Liver (tissue), 9 donors: Measurements from ENCODE around the gene ACP5. TPM values are rescaled to one million over a fixed set of nuclear protein-coding genes. Genes with fewer than 3 reads are reported as not detected.

ENCODE experiments used
- DNase-seq: peaks from one replicate; pipeline ENCODE4 v3.0.0-alpha.2; 2017; ENCODE audit warnings: low spot score
- H3K27ac ChIP-seq, 2 donors: one replicate each; pipeline ENCODE4 v1.7.0; 2013; ENCODE audit warnings: inconsistent platforms in 2 of 2, low read length in 2 of 2, control low read depth in 1 of 2, low read depth in 1 of 2, mild to moderate bottlenecking in 1 of 2
- H3K27me3 ChIP-seq, 4 donors: one replicate each; pipeline versions ENCODE4 v1.6.1 to v1.7.0; 2013; ENCODE audit warnings: low read length in 3 of 4, inconsistent platforms in 1 of 4, mild to moderate bottlenecking in 1 of 4, moderate library complexity in 1 of 4; ENCODE audit not compliant: control insufficient read depth in 4 of 4, insufficient read depth in 4 of 4
- H3K36me3 ChIP-seq, 4 donors: one replicate each; pipeline versions ENCODE4 v1.6.1 to v1.7.0; 2013; ENCODE audit warnings: low read length in 3 of 4, mild to moderate bottlenecking in 3 of 4, low read depth in 1 of 4, moderate library complexity in 1 of 4; ENCODE audit not compliant: control insufficient read depth in 4 of 4, insufficient read depth in 3 of 4
- H3K4me1 ChIP-seq, 4 donors: one replicate each; pipeline versions ENCODE4 v1.6.1 to v1.7.0; 2013; ENCODE audit warnings: low read length in 3 of 4, mild to moderate bottlenecking in 3 of 4, moderate library complexity in 1 of 4; ENCODE audit not compliant: control insufficient read depth in 4 of 4, insufficient read depth in 4 of 4
- H3K4me3 ChIP-seq, 3 donors: one replicate each; pipeline versions ENCODE4 v1.6.1 to v1.7.0; 2013; ENCODE audit warnings: low read length in 3 of 3, control low read depth in 1 of 3, low read depth in 1 of 3, mild to moderate bottlenecking in 1 of 3
- H3K9ac ChIP-seq, 2 donors: one replicate each; pipeline ENCODE4 v1.7.0; 2013; ENCODE audit warnings: low read length in 2 of 2, mild to moderate bottlenecking in 2 of 2, moderate library complexity in 2 of 2, control low read depth in 1 of 2, low read depth in 1 of 2
- H3K9me3 ChIP-seq, 4 donors: one replicate each; pipeline versions ENCODE4 v1.6.1 to v1.7.0; 2013; ENCODE audit warnings: low read length in 3 of 4; ENCODE audit not compliant: control insufficient read depth in 4 of 4
- ATF3 ChIP-seq: IDR thresholded peaks from 2 replicates; pipeline ENCODE4 v1.6.1; 2016; ENCODE audit warnings: antibody characterized with exemption
- CTCF ChIP-seq: fragments of 150-350 bp; IDR thresholded peaks from 2 replicates; pipeline ENCODE4 v1.5.1; 2017; ENCODE audit warnings: improper control_type of control experiment, low read depth, low read length; ENCODE audit not compliant: missing input control
- EGR1 ChIP-seq, 2 donors: IDR thresholded peaks; 2 replicates each; pipeline ENCODE4 v1.6.1; 2016 to 2018; ENCODE audit warnings: antibody characterized with exemption in 2 of 2, low read depth in 2 of 2
- FOXA1 ChIP-seq: IDR thresholded peaks from 2 replicates; pipeline ENCODE4 v1.6.1; 2016; ENCODE audit warnings: antibody characterized with exemption
- FOXA2 ChIP-seq: IDR thresholded peaks from 2 replicates; pipeline ENCODE4 v1.6.1; 2016; ENCODE audit warnings: antibody characterized with exemption
- GABPA ChIP-seq, 2 donors: IDR thresholded peaks in 1 of 2; conservative IDR thresholded peaks in 1 of 2; 2 replicates each; pipeline ENCODE4 v1.6.1; 2016; ENCODE audit warnings: antibody characterized with exemption in 2 of 2, mild to moderate bottlenecking in 1 of 2, moderate library complexity in 1 of 2
- HNF4A ChIP-seq, 2 donors: conservative IDR thresholded peaks; 2 replicates each; pipeline ENCODE4 v1.6.1; 2016; ENCODE audit warnings: antibody characterized with exemption in 2 of 2, mild to moderate bottlenecking in 2 of 2
- HNF4G ChIP-seq: IDR thresholded peaks from 2 replicates; pipeline ENCODE4 v1.6.1; 2016; ENCODE audit warnings: antibody characterized with exemption
- JUND ChIP-seq, 2 donors: IDR thresholded peaks; 2 replicates each; pipeline ENCODE4 v1.6.1; 2016; ENCODE audit warnings: antibody characterized with exemption in 2 of 2
- MAX ChIP-seq: IDR thresholded peaks from 2 replicates; pipeline ENCODE4 v1.6.1; 2016; ENCODE audit warnings: antibody characterized with exemption
- NR2F2 ChIP-seq: IDR thresholded peaks from 2 replicates; pipeline ENCODE4 v1.6.1; 2016; ENCODE audit warnings: antibody characterized with exemption
- RAD21 ChIP-seq, 2 donors: IDR thresholded peaks; 2 replicates each; pipeline ENCODE4 v1.6.1; 2016; ENCODE audit warnings: antibody characterized with exemption in 2 of 2, mild to moderate bottlenecking in 2 of 2
- REST ChIP-seq: IDR thresholded peaks from 2 replicates; pipeline ENCODE4 v1.6.1; 2016; ENCODE audit warnings: antibody characterized with exemption, mild to moderate bottlenecking
- RXRA ChIP-seq, 2 donors: IDR thresholded peaks; 2 replicates each; pipeline ENCODE4 v1.6.1; 2017 to 2018; ENCODE audit warnings: antibody characterized with exemption in 2 of 2, mild to moderate bottlenecking in 1 of 2
- SP1 ChIP-seq: IDR thresholded peaks from 2 replicates; pipeline ENCODE4 v1.6.1; 2018; ENCODE audit warnings: antibody characterized with exemption, mild to moderate bottlenecking
- TAF1 ChIP-seq: conservative IDR thresholded peaks from 2 replicates; pipeline ENCODE4 v1.6.1; 2016; ENCODE audit warnings: antibody characterized with exemption, mild to moderate bottlenecking
- YY1 ChIP-seq: IDR thresholded peaks from 2 replicates; pipeline ENCODE4 v1.6.1; 2016; ENCODE audit warnings: antibody characterized with exemption, mild to moderate bottlenecking
- ZBTB33 ChIP-seq: IDR thresholded peaks from 2 replicates; pipeline ENCODE4 v1.6.1; 2016; ENCODE audit warnings: antibody characterized with exemption
- WGBS: extraction: QIAGEN DNeasy Blood & Tissue Kit; methylation state at CpG from one replicate; pipeline ENCODE4 v1.1.7; 2013; 5-methylcytosine and 5-hydroxymethylcytosine counted together
- polyA plus RNA-seq, 2 donors: library from polyadenylated mRNA; stranded (reverse) in 1 of 2; unstranded in 1 of 2; fragments of 200-250 nt in 1 of 2; fragments of >200 nt in 1 of 2; fragmentation: Nextera tagmentation in 1 of 2; extraction: Ambion mirVana in 1 of 2; gene quantifications; one replicate each; pipeline versions ENCODE4 v1.2.1 to v1.2.3, GENCODE V29; 2013 to 2015
- total RNA-seq, 2 donors: library from RNA; depleted of rRNA; stranded (reverse); fragments of >200 nt; gene quantifications; one replicate each; pipeline ENCODE4 v1.2.3, GENCODE V29; 2014
- donor health status: healthy.
- donor health status: healthy.
- donor health status: healthy.
- donor health status: healthy.
- donor health status: healthy.

ACP5 gene
- total and polyA plus RNA-seq, 4 donors, result 18.6 to 30.5 (median 23.8) TPM

- peak; percentile 98 for TF ChIP-seq REST
- no peak for TF ChIP-seq EGR1 (IDR thresholded peaks at IDR 0.05; ENCODE audit: low read depth in 2 of 2)
- TF ChIP-seq ZBTB33, result peak; percentile 88
- TF ChIP-seq TAF1, result peak; percentile 80
- TF ChIP-seq MAX, result peak; percentile 12
- peak; percentile 87 for TF ChIP-seq NR2F2
- TF ChIP-seq HNF4A (conservative IDR thresholded peaks at IDR 0.05), result peak; percentile 87 to 94
- TF ChIP-seq RXRA (IDR thresholded peaks at IDR 0.05), result peak; percentile 47 to 48
- TF ChIP-seq CTCF, result no peak
- peak; percentile 89 for TF ChIP-seq SP1
- peak; percentile 98 for TF ChIP-seq YY1
- TF ChIP-seq ATF3, result peak; percentile 70
- TF ChIP-seq RAD21 (IDR thresholded peaks at IDR 0.05), result no peak
- TF ChIP-seq JUND (IDR thresholded peaks at IDR 0.05), result peak; percentile 36 to 64
- peak in 1 of 2 donors; percentile 81 for TF ChIP-seq GABPA (IDR thresholded peaks at IDR 0.05 in 1 of 2, conservative IDR thresholded peaks at IDR 0.05 in 1 of 2)
- TF ChIP-seq FOXA1, result peak; percentile 57
- no peak for TF ChIP-seq FOXA2
- peak; percentile 42 for TF ChIP-seq HNF4G
- WGBS, result under 1% methylated on average over 47 of the region's 47 CpGs
- peak; percentile 96 for DNase-seq
- Histone ChIP-seq H3K4me1 (peaks cover 6 to 21% (median 12%) of the 10 kb centered on the region in 4 donors), H3K9me3 (no peaks in the 10 kb centered on the region), H3K9ac (peak within 1 kb of the TSS; percentile 18 to 85), H3K36me3 (no peaks in the 10 kb centered on the region), H3K4me3 (peak within 1 kb of the TSS; percentile 76 to 96 (median 80)), H3K27me3 (no peaks in the 10 kb centered on the region), H3K27ac (peak within 1 kb of the TSS; percentile 85 to 94)
Measured at GRCh38 chr19:11528551-11529341, 48.7 kb downstream of the ACP5 start, which contains the start of gene ECSIT. Gene ECSIT, minus strand, starts transcription at chr19:11529134. Its CDS starts 9,964 bp downstream, at chr19:11519170.

Other genes with a start within 250 kb of the ACP5 start
- gene RAB3D, start 238.0 kb downstream of the ACP5 start, total RNA-seq, result 10 to 100 TPM in 1 of 2 donors, 1 to 10 TPM in 1; 9.5 to 10.2 TPM
- 1 to 10 TPM; 1.1 to 1.4 TPM for gene RAB3D, start 238.0 kb downstream of the ACP5 start, polyA plus RNA-seq
- gene TMEM205, start 231.4 kb downstream of the ACP5 start, total RNA-seq, result 100 to 1,000 TPM; 110 to 268 TPM
- 100 to 1,000 TPM; 275 to 410 TPM for gene TMEM205, start 231.4 kb downstream of the ACP5 start, polyA plus RNA-seq
- gene CCDC159, start 231.1 kb downstream of the ACP5 start, total RNA-seq, result 10 to 100 TPM in 1 of 2 donors, 1 to 10 TPM in 1; 6.3 to 19.3 TPM
- 10 to 100 TPM; 13.7 to 25.2 TPM for gene CCDC159, start 231.1 kb downstream of the ACP5 start, polyA plus RNA-seq
- gene PLPPR2, start 222.2 kb downstream of the ACP5 start, total RNA-seq, result 1 to 10 TPM; 1.3 to 6.9 TPM
- 10 to 100 TPM in 1 of 2 donors, 1 to 10 TPM in 1; 7.6 to 12.6 TPM for gene PLPPR2, start 222.2 kb downstream of the ACP5 start, polyA plus RNA-seq
- gene SWSAP1, start 203.0 kb downstream of the ACP5 start, total RNA-seq, result 1 to 10 TPM in 1 of 2 donors, under 1 TPM in 1; 0.98 to 1.0 TPM
- gene SWSAP1, start 203.0 kb downstream of the ACP5 start, polyA plus RNA-seq, result 1 to 10 TPM; 2.5 to 6.4 TPM
- gene EPOR, start 193.3 kb downstream of the ACP5 start, total RNA-seq, result 10 to 100 TPM in 1 of 2 donors, 1 to 10 TPM in 1; 6.4 to 70.9 TPM
- gene EPOR, start 193.3 kb downstream of the ACP5 start, polyA plus RNA-seq, result 1 to 10 TPM; 6.3 to 7.6 TPM
- 10 to 100 TPM in 1 of 2 donors, 1 to 10 TPM in 1; 2.4 to 19.8 TPM for gene RGL3, start 158.3 kb downstream of the ACP5 start, total RNA-seq
- 1 to 10 TPM; 5.7 to 9.8 TPM for gene RGL3, start 158.3 kb downstream of the ACP5 start, polyA plus RNA-seq
- under 1 TPM in 1 of 2 donors, not detected in 1; 0.08 TPM for gene ODAD3, start 142.5 kb downstream of the ACP5 start, total RNA-seq
- gene ODAD3, start 142.5 kb downstream of the ACP5 start, polyA plus RNA-seq, result under 1 TPM; 0.21 to 0.46 TPM
- gene PRKCSH, start 142.0 kb downstream of the ACP5 start, total RNA-seq, result 100 to 1,000 TPM in 1 of 2 donors, 10 to 100 TPM in 1; 53.0 to 104 TPM
- gene PRKCSH, start 142.0 kb downstream of the ACP5 start, polyA plus RNA-seq, result 100 to 1,000 TPM in 1 of 2 donors, 10 to 100 TPM in 1; 42.9 to 165 TPM
- gene ELAVL3, start 96.6 kb downstream of the ACP5 start, total RNA-seq, result not detected
- gene ELAVL3, start 96.6 kb downstream of the ACP5 start, polyA plus RNA-seq, result not detected
- 1 to 10 TPM; 3.0 to 4.6 TPM for gene ZNF653, start 71.8 kb downstream of the ACP5 start, total RNA-seq
- 1 to 10 TPM; 1.3 to 3.3 TPM for gene ZNF653, start 71.8 kb downstream of the ACP5 start, polyA plus RNA-seq
- gene ECSIT, start 48.5 kb downstream of the ACP5 start, total RNA-seq, result 10 to 100 TPM; 20.5 to 34.9 TPM
- 10 to 100 TPM; 27.2 to 37.4 TPM for gene ECSIT, start 48.5 kb downstream of the ACP5 start, polyA plus RNA-seq
- gene CNN1, start 38.8 kb downstream of the ACP5 start, total RNA-seq, result 1 to 10 TPM in 1 of 2 donors, under 1 TPM in 1; 0.09 to 5.9 TPM
- 1 to 10 TPM in 1 of 2 donors, under 1 TPM in 1; 0.29 to 4.1 TPM for gene CNN1, start 38.8 kb downstream of the ACP5 start, polyA plus RNA-seq
- gene ELOF1, start 18.4 kb downstream of the ACP5 start, total RNA-seq, result 10 to 100 TPM; 11.1 to 15.5 TPM
- gene ELOF1, start 18.4 kb downstream of the ACP5 start, polyA plus RNA-seq, result 10 to 100 TPM; 32.5 to 37.9 TPM
- 1 to 10 TPM; 7.6 to 9.6 TPM for gene ZNF627, start 19.8 kb upstream of the ACP5 start, total RNA-seq
- gene ZNF627, start 19.8 kb upstream of the ACP5 start, polyA plus RNA-seq, result 1 to 10 TPM; 3.2 to 3.3 TPM
- gene ZNF823, start 161.3 kb upstream of the ACP5 start, total RNA-seq, result 1 to 10 TPM; 3.1 to 6.4 TPM
- 1 to 10 TPM; 2.4 to 3.0 TPM for gene ZNF823, start 161.3 kb upstream of the ACP5 start, polyA plus RNA-seq
- gene ZNF441, start 189.4 kb upstream of the ACP5 start, total RNA-seq, result 1 to 10 TPM; 7.1 to 7.4 TPM
- 1 to 10 TPM; 1.8 to 4.2 TPM for gene ZNF441, start 189.4 kb upstream of the ACP5 start, polyA plus RNA-seq
- gene ZNF491, start 220.9 kb upstream of the ACP5 start, total RNA-seq, result 1 to 10 TPM in 1 of 2 donors, under 1 TPM in 1; 0.98 to 1.8 TPM
- gene ZNF491, start 220.9 kb upstream of the ACP5 start, polyA plus RNA-seq, result under 1 TPM; 0.24 to 0.51 TPM
- gene ZNF440, start 236.6 kb upstream of the ACP5 start, total RNA-seq, result 1 to 10 TPM; 7.2 to 8.5 TPM
- gene ZNF440, start 236.6 kb upstream of the ACP5 start, polyA plus RNA-seq, result 1 to 10 TPM; 1.3 to 1.5 TPM